ENCODE data around the gene RELN. TPM values are rescaled to one million over a fixed set of nuclear protein-coding genes. Genes with fewer than 3 reads are reported as not detected.

Gene RELN
- total RNA-seq, 1 experiment from 2014 or later = 0.10 TPM

GRCh38 chr7:103686064-103686463, 303.4 kb downstream of the RELN start:
- no peaks in the 10 kb centered on the region for H3K36me3 ChIP-seq (ENCODE audit: control insufficient read depth, insufficient read depth, low read length)
- no peaks in the 10 kb centered on the region for H3K27me3 ChIP-seq (ENCODE audit: control insufficient read depth, insufficient read depth, low read length)
- H3K4me3 ChIP-seq (ENCODE audit: low read depth in 2 of 2, low read length in 2 of 2) = no peak overlapping the region
- ChIA-PET POLR2A (no interaction called here), CTCF (no interaction called here)
- no peaks in the 10 kb centered on the region for H3K4me1 ChIP-seq (ENCODE audit: control insufficient read depth, insufficient read depth, low read length)
- intact Hi-C loops (cut with micrococcal nuclease; ENCODE audit: unreplicated experiment) (no loop called here), in situ Hi-C loops (cut with HindIII; ENCODE audit: low pct_unique_long_range_greater_than_20kb, low sequenced_read_pairs) (no loop called here)
- ATAC-seq (no peak), DNase-seq (ENCODE audit: low read depth, low spot score) (no peak)
- TF ChIP-seq, protein P1, sequence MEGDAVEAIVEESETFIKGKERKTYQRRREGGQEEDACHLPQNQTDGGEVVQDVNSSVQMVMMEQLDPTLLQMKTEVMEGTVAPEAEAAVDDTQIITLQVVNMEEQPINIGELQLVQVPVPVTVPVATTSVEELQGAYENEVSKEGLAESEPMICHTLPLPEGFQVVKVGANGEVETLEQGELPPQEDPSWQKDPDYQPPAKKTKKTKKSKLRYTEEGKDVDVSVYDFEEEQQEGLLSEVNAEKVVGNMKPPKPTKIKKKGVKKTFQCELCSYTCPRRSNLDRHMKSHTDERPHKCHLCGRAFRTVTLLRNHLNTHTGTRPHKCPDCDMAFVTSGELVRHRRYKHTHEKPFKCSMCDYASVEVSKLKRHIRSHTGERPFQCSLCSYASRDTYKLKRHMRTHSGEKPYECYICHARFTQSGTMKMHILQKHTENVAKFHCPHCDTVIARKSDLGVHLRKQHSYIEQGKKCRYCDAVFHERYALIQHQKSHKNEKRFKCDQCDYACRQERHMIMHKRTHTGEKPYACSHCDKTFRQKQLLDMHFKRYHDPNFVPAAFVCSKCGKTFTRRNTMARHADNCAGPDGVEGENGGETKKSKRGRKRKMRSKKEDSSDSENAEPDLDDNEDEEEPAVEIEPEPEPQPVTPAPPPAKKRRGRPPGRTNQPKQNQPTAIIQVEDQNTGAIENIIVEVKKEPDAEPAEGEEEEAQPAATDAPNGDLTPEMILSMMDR (IDR thresholded peaks at IDR 0.05) = no peak
- TF ChIP-seq REST (IDR thresholded peaks at IDR 0.05; ENCODE audit: insufficient read depth in 1 of 2, low read depth in 2 of 2, low read length in 1 of 2) (no peak), SIN3A (IDR thresholded peaks at IDR 0.05; ENCODE audit: borderline replicate concordance, insufficient read depth, low read depth, low read length) (no peak), POLR2AphosphoS5 (IDR thresholded peaks at IDR 0.05; ENCODE audit: low read depth, low read length) (no peak)
- H3K9me3 ChIP-seq (ENCODE audit: control insufficient read depth, insufficient read depth, low read depth, low read length) = no peaks in the 10 kb centered on the region
- BruUV-seq (replicated peaks) = no TSS peak
- no peak overlapping the region for H3K27ac ChIP-seq (ENCODE audit: low read length)

DNA sequence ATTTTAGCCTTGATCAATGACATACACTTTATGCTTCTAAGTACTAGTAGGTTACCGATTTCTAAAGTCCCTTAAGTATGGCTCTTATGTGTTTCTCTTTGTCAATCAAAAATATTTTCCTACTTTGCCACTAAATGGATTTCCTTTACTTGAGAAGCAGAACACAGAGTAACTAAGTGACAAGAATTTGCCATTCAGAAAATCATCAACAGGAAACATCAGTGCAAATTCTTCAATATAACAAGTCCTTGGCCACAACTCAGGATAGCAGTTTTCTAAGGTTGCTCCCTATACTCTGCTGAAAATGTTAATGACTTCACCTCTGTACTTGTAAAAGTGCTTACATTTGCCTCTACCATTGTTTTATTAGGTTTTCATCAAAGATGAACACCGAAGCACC, 303.8 kb downstream of the RELN start:
- Histone ChIP-seq H3K27me3 (ENCODE audit: control insufficient read depth, insufficient read depth, low read length) (no peaks in the 10 kb centered on the region), H3K36me3 (ENCODE audit: control insufficient read depth, insufficient read depth, low read length) (no peaks in the 10 kb centered on the region), H3K4me3 (ENCODE audit: low read depth in 2 of 2, low read length in 2 of 2) (no peak overlapping the region), H3K27ac (ENCODE audit: low read length) (no peak overlapping the region), H3K4me1 (ENCODE audit: control insufficient read depth, insufficient read depth, low read length) (no peaks in the 10 kb centered on the region), H3K9me3 (ENCODE audit: control insufficient read depth, insufficient read depth, low read depth, low read length) (no peaks in the 10 kb centered on the region)
- intact Hi-C loops (cut with micrococcal nuclease; ENCODE audit: unreplicated experiment) = no loop called here
- ChIA-PET CTCF (no interaction called here), POLR2A (no interaction called here)
- DNase-seq (ENCODE audit: low read depth, low spot score) = no peak
- ATAC-seq = no peak
- BruUV-seq (replicated peaks) = no TSS peak
- TF ChIP-seq POLR2AphosphoS5 (IDR thresholded peaks at IDR 0.05; ENCODE audit: low read depth, low read length) (no peak), REST (IDR thresholded peaks at IDR 0.05; ENCODE audit: insufficient read depth in 1 of 2, low read depth in 2 of 2, low read length in 1 of 2) (no peak), TCF7L2 (IDR thresholded peaks at IDR 0.05; ENCODE audit: low read depth, low read length) (no peak), SIN3A (IDR thresholded peaks at IDR 0.05; ENCODE audit: borderline replicate concordance, insufficient read depth, low read depth, low read length) (no peak)
- TF ChIP-seq, protein P1 (IDR thresholded peaks at IDR 0.05) = no peak
- in situ Hi-C loops (cut with HindIII; ENCODE audit: low pct_unique_long_range_greater_than_20kb, low sequenced_read_pairs) = no loop called here

Data from Panc1 (cell line).